Panc1 (cell line): ENCODE results near the gene PARM1.

Experiments
- CTCF ChIP-seq: fragments of 450-650 bp; IDR thresholded peaks from 2 replicates; pipeline ENCODE4 v1.5.1; 2017; ENCODE audit warnings: mild to moderate bottlenecking
- POLR2AphosphoS5 ChIP-seq: IDR thresholded peaks from 2 replicates; pipeline ENCODE4 v1.6.1; 2012; ENCODE audit warnings: mild to moderate bottlenecking, low read depth, low read length, moderate library complexity
- SIN3A ChIP-seq: IDR thresholded peaks from 2 replicates; pipeline ENCODE4 v1.6.1; 2012; ENCODE audit warnings: low read depth, mild to moderate bottlenecking, low read length, moderate library complexity, borderline replicate concordance; ENCODE audit not compliant: insufficient read depth
- TCF7L2 ChIP-seq: IDR thresholded peaks from 2 replicates; pipeline ENCODE4 v1.6.1; 2011; ENCODE audit warnings: mild to moderate bottlenecking, low read depth, low read length, inconsistent platforms

- no peak for TF ChIP-seq POLR2AphosphoS5
- TF ChIP-seq CTCF, result no peak
- TF ChIP-seq SIN3A, result no peak
- TF ChIP-seq TCF7L2, result no peak
Measured at GRCh38 chr4:74942918-74943253, 10.0 kb downstream of the PARM1 start.
